SK-N-MC (cell line): Measurements from ENCODE around the gene RNU7-1.

ENCODE experiments used
- EZH2 ChIP-seq: fragments of 200-600 bp; sonication (generic); IDR thresholded peaks from one replicate; pipeline ENCODE4 v1.6.1; 2017; ENCODE audit warnings: antibody characterized with exemption
- POLR2AphosphoS5 ChIP-seq: IDR thresholded peaks from 2 replicates; pipeline ENCODE4 v1.6.1; 2012; ENCODE audit warnings: mild to moderate bottlenecking, low read depth, low read length, borderline replicate concordance

GRCh38 chr12:6977653-6978052, 34.0 kb downstream of the RNU7-1 start:
- TF ChIP-seq POLR2AphosphoS5: no peak; the same call in 1 of the 2 replicates
- no peak for TF ChIP-seq EZH2
